ENCODE data around the gene RAET1L. TPM values are rescaled to one million over a fixed set of nuclear protein-coding genes. Genes with fewer than 3 reads are reported as not detected.
"Not testable (repeated sequence)": the region's sequence is repeated elsewhere in the genome, so short reads cannot be mapped to it uniquely, and the experiment has no call there.

Gene RAET1L
- not detected in 2 replicates for total RNA-seq (2014; rRNA removed; shearing (Covaris generic); ENCODE audit: low replicate concordance)

GRCh38 chr6:150025201-150025917 lies at the start of gene RAET1L:
Gene RAET1L (minus strand): TSS chr6:150025532. CDS start chr6:150025471, 61 bp downstream.
- DNase-seq (ENCODE audit: low read depth) = peak; percentile 31
- in situ Hi-C loops (cut with HindIII; ENCODE audit: low pct_unique_long_range_greater_than_20kb, low sequenced_read_pairs) = no loop called here

- in situ Hi-C loops (cut with HindIII; ENCODE audit: low pct_unique_long_range_greater_than_20kb, low sequenced_read_pairs) = no loop called here
- no peak for DNase-seq (ENCODE audit: low read depth)
Observed at GRCh38 chr6:150075034-150075421, 49.7 kb upstream of the RAET1L start.

GRCh38 chr6:150074396-150075033 lies 49.2 kb upstream of the RAET1L start:
- DNase-seq (ENCODE audit: low read depth); in situ Hi-C loops (cut with HindIII; ENCODE audit: low pct_unique_long_range_greater_than_20kb, low sequenced_read_pairs): not testable (repeated sequence)

GRCh38 chr6:150072201-150072600 lies 46.9 kb upstream of the RAET1L start:
- DNase-seq (ENCODE audit: low read depth) = peak; percentile 61

GRCh38 chr6:150070236-150070818 lies 45.0 kb upstream of the RAET1L start:
- in situ Hi-C loops (cut with HindIII; ENCODE audit: low pct_unique_long_range_greater_than_20kb, low sequenced_read_pairs) = no loop called here
- DNase-seq (ENCODE audit: low read depth) = no peak

More at GRCh38 chr6:150072201-150072600, 46.9 kb upstream of the RAET1L start:
- in situ Hi-C loops (cut with HindIII; ENCODE audit: low pct_unique_long_range_greater_than_20kb, low sequenced_read_pairs) = no loop called here

- no peak for DNase-seq (ENCODE audit: low read depth)
- in situ Hi-C loops (cut with HindIII; ENCODE audit: low pct_unique_long_range_greater_than_20kb, low sequenced_read_pairs) = no loop called here
Observed at GRCh38 chr6:150069706-150070105, 44.4 kb upstream of the RAET1L start.

- in situ Hi-C loops (cut with HindIII; ENCODE audit: low pct_unique_long_range_greater_than_20kb, low sequenced_read_pairs) = no loop called here
- DNase-seq (ENCODE audit: low read depth) = peak; percentile 85
Observed at GRCh38 chr6:150068720-150069648, 43.7 kb upstream of the RAET1L start, which contains the start of gene ULBP3. Gene ULBP3 (minus strand): TSS chr6:150069121. CDS start chr6:150069066, 55 bp downstream.

- DNase-seq (ENCODE audit: low read depth) = no peak
- in situ Hi-C loops (cut with HindIII; ENCODE audit: low pct_unique_long_range_greater_than_20kb, low sequenced_read_pairs) = no loop called here
Observed at GRCh38 chr6:150068151-150068550, 42.8 kb upstream of the RAET1L start.

- DNase-seq (ENCODE audit: low read depth) = no peak
- in situ Hi-C loops (cut with HindIII; ENCODE audit: low pct_unique_long_range_greater_than_20kb, low sequenced_read_pairs) = no loop called here
Observed at GRCh38 chr6:150065083-150065482, 39.8 kb upstream of the RAET1L start.

- in situ Hi-C loops (cut with HindIII; ENCODE audit: low pct_unique_long_range_greater_than_20kb, low sequenced_read_pairs) = no loop called here
- DNase-seq (ENCODE audit: low read depth) = no peak
Observed at GRCh38 chr6:150063640-150064039, 38.3 kb upstream of the RAET1L start.

GRCh38 chr6:150059973-150060372 lies 34.6 kb upstream of the RAET1L start:
- DNase-seq (ENCODE audit: low read depth); in situ Hi-C loops (cut with HindIII; ENCODE audit: low pct_unique_long_range_greater_than_20kb, low sequenced_read_pairs): not testable (repeated sequence)

GRCh38 chr6:150058986-150059385 lies 33.7 kb upstream of the RAET1L start:
- in situ Hi-C loops (cut with HindIII; ENCODE audit: low pct_unique_long_range_greater_than_20kb, low sequenced_read_pairs) = no loop called here
- no peak for DNase-seq (ENCODE audit: low read depth)

- DNase-seq (ENCODE audit: low read depth) = no peak
- in situ Hi-C loops (cut with HindIII; ENCODE audit: low pct_unique_long_range_greater_than_20kb, low sequenced_read_pairs) = no loop called here
Observed at GRCh38 chr6:150058231-150058792, 33.0 kb upstream of the RAET1L start.

- DNase-seq (ENCODE audit: low read depth) = no peak
- in situ Hi-C loops (cut with HindIII; ENCODE audit: low pct_unique_long_range_greater_than_20kb, low sequenced_read_pairs) = no loop called here
Observed at GRCh38 chr6:150057501-150057951, 32.2 kb upstream of the RAET1L start.

- in situ Hi-C loops (cut with HindIII; ENCODE audit: low pct_unique_long_range_greater_than_20kb, low sequenced_read_pairs) = no loop called here
Observed at GRCh38 chr6:150056916-150057315, 31.6 kb upstream of the RAET1L start.

GRCh38 chr6:150056156-150056555 lies 30.8 kb upstream of the RAET1L start:
- no peak for DNase-seq (ENCODE audit: low read depth)
- in situ Hi-C loops (cut with HindIII; ENCODE audit: low pct_unique_long_range_greater_than_20kb, low sequenced_read_pairs) = no loop called here

More at GRCh38 chr6:150056916-150057315, 31.6 kb upstream of the RAET1L start:
- DNase-seq (ENCODE audit: low read depth) = no peak

- DNase-seq (ENCODE audit: low read depth) = no peak
- in situ Hi-C loops (cut with HindIII; ENCODE audit: low pct_unique_long_range_greater_than_20kb, low sequenced_read_pairs) = no loop called here
Observed at GRCh38 chr6:150055131-150055530, 29.8 kb upstream of the RAET1L start.

GRCh38 chr6:150053450-150053849 lies 28.1 kb upstream of the RAET1L start:
- in situ Hi-C loops (cut with HindIII; ENCODE audit: low pct_unique_long_range_greater_than_20kb, low sequenced_read_pairs) = no loop called here
- no peak for DNase-seq (ENCODE audit: low read depth)

Data from Caki2 (cell line).